ENCODE measurements around the gene PMM1.

PMM1 gene

DNA sequence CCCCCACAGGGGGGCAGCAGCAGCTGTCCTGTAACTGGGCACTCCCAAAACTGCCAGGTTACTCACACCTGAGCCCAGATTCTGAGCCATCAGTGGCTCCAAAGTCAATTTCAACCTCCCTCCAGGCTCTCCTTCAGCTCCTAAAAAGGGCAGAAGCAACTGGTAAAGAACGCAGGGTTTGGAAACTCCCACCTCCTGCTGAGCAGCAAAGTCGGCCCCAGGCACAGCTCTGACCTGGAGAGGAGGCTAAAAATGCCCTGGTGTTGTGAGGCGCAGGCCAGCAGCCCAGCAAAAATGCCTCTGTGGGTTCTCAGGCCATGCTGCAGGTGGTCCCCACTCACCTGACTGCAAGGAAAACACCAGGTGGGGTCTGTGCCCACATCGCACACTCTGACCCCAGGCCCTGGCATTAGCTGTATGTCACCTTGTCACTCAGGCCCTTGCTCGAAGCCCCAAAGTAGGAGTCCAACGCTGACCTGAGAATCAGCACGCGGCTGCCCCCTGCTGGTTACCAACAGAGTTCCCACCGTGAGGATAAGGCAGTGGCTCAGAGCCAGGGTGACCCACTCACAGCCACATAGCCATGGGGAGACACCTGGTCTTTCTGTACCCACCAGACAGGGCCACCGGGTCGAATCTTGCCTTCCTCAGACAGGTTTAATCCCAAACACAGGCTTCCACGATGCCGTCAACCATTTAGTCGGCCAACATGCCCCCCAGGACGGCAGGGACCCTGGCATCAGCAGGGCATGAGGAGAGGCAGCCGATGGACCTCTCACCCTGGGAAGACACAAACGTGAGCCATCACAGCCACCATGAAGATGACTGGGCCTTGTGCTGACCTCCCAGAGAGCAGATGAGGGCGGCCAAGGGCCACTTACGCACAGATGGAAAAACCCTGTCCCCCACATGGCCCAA is 56.5 kb downstream of the PMM1 start:
- intact Hi-C loops (cut with DNase I; ENCODE audit: low total_unique reads): no loop called here
- Histone ChIP-seq H3K4me3 (no peak overlapping the region), H3K9me3 (no peaks in the 10 kb centered on the region), H3K27ac (peak overlapping the region; percentile 45 to 47), H3K4me1 (peaks cover 0 to 15% (median 0%) of the 10 kb centered on the region in 4 donors), H3K27me3 (no peaks in the 10 kb centered on the region), H3K36me3 (peaks cover 16 to 81% (median 53%) of the 10 kb centered on the region in 3 donors)
- DNase-seq: peak; percentile 56 to 85
- TF ChIP-seq, protein P1, sequence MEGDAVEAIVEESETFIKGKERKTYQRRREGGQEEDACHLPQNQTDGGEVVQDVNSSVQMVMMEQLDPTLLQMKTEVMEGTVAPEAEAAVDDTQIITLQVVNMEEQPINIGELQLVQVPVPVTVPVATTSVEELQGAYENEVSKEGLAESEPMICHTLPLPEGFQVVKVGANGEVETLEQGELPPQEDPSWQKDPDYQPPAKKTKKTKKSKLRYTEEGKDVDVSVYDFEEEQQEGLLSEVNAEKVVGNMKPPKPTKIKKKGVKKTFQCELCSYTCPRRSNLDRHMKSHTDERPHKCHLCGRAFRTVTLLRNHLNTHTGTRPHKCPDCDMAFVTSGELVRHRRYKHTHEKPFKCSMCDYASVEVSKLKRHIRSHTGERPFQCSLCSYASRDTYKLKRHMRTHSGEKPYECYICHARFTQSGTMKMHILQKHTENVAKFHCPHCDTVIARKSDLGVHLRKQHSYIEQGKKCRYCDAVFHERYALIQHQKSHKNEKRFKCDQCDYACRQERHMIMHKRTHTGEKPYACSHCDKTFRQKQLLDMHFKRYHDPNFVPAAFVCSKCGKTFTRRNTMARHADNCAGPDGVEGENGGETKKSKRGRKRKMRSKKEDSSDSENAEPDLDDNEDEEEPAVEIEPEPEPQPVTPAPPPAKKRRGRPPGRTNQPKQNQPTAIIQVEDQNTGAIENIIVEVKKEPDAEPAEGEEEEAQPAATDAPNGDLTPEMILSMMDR (IDR thresholded peaks at IDR 0.05): peak; percentile 76 to 81

DNA sequence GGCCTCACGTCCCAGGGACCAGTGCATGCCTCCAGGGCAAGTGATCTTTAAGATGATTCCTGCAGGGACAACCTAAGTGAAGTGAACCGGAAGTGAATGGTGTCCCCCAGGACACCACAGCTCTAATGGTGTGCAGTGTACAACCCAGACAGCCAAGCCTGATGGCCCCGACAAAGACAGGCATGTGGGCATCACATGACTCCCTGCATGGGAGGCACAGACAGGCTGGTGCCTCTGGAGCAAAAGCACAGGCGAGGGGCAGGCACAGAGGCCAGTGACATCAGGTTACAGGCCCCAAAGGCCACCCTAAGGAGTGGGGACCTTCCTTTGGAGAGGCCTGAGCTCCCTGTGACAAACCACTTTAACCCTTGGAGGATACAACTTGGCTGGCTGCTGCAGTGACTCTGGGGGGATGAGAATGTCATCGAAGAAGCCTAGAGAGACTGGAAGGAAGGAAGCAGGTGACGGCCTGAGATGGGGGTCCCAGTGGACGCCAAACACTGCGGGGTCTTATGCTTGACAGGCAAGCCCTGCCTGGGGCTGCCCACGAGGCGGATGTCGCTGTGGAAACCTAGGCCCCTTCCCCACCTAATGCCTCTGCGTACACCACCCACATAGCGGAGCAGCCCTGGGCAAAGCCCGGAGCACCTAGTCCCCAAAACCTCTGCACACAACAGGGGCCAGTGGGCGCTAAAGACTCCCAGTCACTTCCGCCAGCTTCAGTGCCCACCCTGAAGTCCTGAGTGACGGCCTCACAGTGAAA is 57.7 kb downstream of the PMM1 start:
- no peaks in the 10 kb centered on the region for H3K9me3 ChIP-seq
- no peaks in the 10 kb centered on the region for H3K27me3 ChIP-seq
- intact Hi-C loops (cut with DNase I; ENCODE audit: low total_unique reads): no loop called here
- peaks cover 0 to 19% (median 0%) of the 10 kb centered on the region in 4 donors for H3K4me1 ChIP-seq
- H3K4me3 ChIP-seq: no peak overlapping the region
- TF ChIP-seq, protein P1 (IDR thresholded peaks at IDR 0.05): no peak
- peak overlapping the region in 1 of 2 donors; percentile 45 for H3K27ac ChIP-seq
- no peak for DNase-seq
- peaks cover 25 to 82% (median 65%) of the 10 kb centered on the region in 3 donors for H3K36me3 ChIP-seq

DNA sequence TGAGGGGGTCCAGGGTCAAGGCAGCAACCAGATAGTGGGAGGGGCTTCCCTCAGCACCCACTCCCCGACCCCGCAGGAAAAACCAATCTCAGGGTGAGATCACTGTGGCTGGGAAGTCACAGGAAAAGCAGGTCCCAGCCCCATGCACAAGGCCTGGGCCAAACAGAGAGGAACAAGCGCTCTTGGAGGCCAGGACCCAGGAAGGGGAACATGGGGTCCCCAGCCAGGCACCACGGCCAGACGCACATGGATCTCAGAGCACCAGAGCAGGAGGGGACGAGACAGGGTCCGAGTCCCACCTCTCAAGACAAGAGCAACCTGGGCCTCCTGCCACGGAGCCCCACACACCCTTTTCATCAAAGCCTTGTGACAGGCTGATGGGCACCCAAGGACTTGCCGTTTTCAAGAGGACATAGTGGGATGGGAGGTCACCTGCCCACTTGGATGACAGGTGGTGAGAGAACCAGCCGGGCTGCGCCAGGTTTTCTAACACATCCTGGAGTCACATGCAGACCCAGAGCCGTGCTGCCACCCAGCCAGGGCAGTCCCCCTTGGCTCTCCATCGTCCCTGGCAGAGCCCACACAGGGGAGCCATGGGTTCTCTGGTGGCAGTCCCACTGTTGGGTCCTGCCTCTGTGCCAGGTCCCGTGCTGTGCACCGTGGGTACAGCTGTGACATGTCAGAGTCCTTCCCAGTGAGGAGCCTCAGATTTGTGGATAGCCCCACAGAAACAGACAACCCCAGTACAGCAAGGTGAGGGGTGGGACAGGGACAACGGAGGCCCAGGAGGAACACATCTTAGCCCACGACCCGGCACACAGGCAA is 58.5 kb downstream of the PMM1 start:
- Histone ChIP-seq H3K4me1 (peaks cover 0 to 27% (median 6%) of the 10 kb centered on the region in 4 donors), H3K27ac (peak overlapping the region; percentile 3 to 27), H3K36me3 (peaks cover 30 to 86% (median 70%) of the 10 kb centered on the region in 3 donors), H3K27me3 (no peaks in the 10 kb centered on the region), H3K4me3 (no peak overlapping the region), H3K9me3 (no peaks in the 10 kb centered on the region)
- TF ChIP-seq, protein P1 (IDR thresholded peaks at IDR 0.05): no peak
- no peak for DNase-seq
- intact Hi-C loops (cut with DNase I; ENCODE audit: low total_unique reads): no loop called here

DNA sequence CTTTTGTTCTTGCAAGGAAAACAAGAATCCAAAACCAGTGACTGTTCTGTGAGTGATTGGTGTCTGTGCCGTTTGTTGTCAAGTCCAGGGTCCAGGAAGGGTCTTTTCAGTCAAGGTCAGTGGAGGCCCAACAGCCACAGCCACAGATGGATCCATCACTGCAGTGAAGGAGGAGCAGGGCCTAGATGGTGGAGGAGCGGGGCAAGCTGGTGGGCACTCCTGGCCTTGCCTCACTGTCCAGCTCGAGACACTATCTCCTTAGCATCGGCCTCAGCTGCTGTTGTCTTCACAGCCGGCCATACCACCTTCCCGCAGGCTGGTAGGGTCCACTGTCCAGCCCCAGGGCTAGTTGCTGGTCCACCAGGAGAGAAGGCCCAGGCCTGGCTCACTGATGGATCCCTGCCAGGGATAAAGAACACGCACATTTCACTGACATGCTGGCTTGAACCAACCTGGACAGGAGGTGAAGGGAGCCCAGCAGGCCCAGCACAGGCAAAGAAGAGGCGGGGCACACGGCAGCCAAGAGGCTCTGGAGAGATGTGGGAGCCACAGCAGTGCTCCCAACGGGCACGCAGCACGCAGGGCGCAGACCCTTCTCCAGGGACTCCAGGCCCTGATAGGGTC is 60.6 kb downstream of the PMM1 start:
- intact Hi-C loops (cut with DNase I; ENCODE audit: low total_unique reads): loop anchor here (5.0 kb wide), 1 partner anchor 242 kb away; the partner anchor contains the start of gene RANGAP1

More for the DNA sequence above, 60.6 kb downstream of the PMM1 start:
- Histone ChIP-seq H3K4me3 (no peak overlapping the region), H3K4me1 (peaks cover 0 to 47% (median 27%) of the 10 kb centered on the region in 4 donors), H3K27me3 (no peaks in the 10 kb centered on the region), H3K27ac (no peak overlapping the region), H3K36me3 (peaks cover 40 to 86% (median 72%) of the 10 kb centered on the region in 3 donors), H3K9me3 (no peaks in the 10 kb centered on the region)
- DNase-seq: no peak
- TF ChIP-seq, protein P1 (IDR thresholded peaks at IDR 0.05): no peak

All from tibial artery (tissue), 4 donors.